B cell (primary cell): Measurements from ENCODE around the gene ODC1.

Source experiments
- CTCF ChIP-seq: fragments of 200-600 bp; IDR thresholded peaks from one replicate; pipeline ENCODE4 v1.8.0; 2022; ENCODE audit warnings: antibody characterized with exemption, mild to moderate bottlenecking
- EZH2 ChIP-seq: IDR thresholded peaks from 2 replicates; pipeline ENCODE4 v1.6.1; 2012; ENCODE audit warnings: borderline replicate concordance, low read depth, mild to moderate bottlenecking, moderate library complexity, low read length; ENCODE audit not compliant: insufficient read depth, poor library complexity, severe bottlenecking

GRCh38 chr2:10397878-10398277 is 50.2 kb downstream of the ODC1 start:
- TF ChIP-seq CTCF (no peak), EZH2 (no peak)
